C4-2B (cell line): ENCODE measurements around the gene PARVB.

Source experiments
- ZFX ChIP-seq: fragments of 450-650 bp; IDR thresholded peaks from 2 replicates; pipeline ENCODE4 v1.6.1; 2017
- TF ChIP-seq, protein P1 (sequence below): fragments of 450-650 bp; conservative IDR thresholded peaks from 2 replicates; pipeline ENCODE4 v1.5.1; 2017; ENCODE audit warnings: mild to moderate bottlenecking

DNA sequence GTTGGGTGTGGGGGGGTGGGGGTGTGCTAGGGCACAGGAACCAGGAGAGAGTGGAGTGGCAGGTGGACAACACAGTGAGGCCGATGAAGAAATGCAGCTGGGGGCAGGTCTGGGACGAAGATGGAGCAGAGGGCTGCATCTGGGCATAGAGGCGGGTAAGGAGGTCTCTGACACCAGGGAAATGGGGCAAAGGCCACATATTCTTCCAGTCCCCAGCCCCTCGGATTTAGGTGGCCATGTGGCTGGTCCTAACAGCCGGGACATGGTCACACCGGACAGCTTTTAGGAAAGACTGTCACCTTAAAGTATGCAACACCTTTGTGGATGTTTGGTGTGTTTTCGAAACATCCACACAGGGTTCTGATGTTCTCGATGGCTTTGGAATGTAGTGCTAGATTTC is 151.6 kb downstream of the PARVB start:
- TF ChIP-seq, protein P1, sequence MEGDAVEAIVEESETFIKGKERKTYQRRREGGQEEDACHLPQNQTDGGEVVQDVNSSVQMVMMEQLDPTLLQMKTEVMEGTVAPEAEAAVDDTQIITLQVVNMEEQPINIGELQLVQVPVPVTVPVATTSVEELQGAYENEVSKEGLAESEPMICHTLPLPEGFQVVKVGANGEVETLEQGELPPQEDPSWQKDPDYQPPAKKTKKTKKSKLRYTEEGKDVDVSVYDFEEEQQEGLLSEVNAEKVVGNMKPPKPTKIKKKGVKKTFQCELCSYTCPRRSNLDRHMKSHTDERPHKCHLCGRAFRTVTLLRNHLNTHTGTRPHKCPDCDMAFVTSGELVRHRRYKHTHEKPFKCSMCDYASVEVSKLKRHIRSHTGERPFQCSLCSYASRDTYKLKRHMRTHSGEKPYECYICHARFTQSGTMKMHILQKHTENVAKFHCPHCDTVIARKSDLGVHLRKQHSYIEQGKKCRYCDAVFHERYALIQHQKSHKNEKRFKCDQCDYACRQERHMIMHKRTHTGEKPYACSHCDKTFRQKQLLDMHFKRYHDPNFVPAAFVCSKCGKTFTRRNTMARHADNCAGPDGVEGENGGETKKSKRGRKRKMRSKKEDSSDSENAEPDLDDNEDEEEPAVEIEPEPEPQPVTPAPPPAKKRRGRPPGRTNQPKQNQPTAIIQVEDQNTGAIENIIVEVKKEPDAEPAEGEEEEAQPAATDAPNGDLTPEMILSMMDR: no peak
- no peak for TF ChIP-seq ZFX
